GM23338 (cell line): ENCODE measurements around the gene BMS1. TPM values are rescaled to one million over a fixed set of nuclear protein-coding genes. Genes with fewer than 3 reads are reported as not detected.
"Not testable (repeated sequence)": the region's sequence is repeated elsewhere in the genome, so short reads cannot be mapped to it uniquely, and the experiment has no call there.

Experiments
- ATAC-seq: fragments of 200-7000 bp; cut with Tn5 transposase; 3 replicates; pipeline ENCODE4 v1.9.1; 2020
- DNase-seq: peaks from one replicate; pipeline ENCODE4 v3.0.0-alpha.2; 2015; ENCODE audit warnings: low spot score
- H2AFZ ChIP-seq: fragments of 200-600 bp; sonication (generic); 2 replicates; pipeline ENCODE4 v1.8.0; 2016; ENCODE audit warnings: antibody characterized with exemption, mild to moderate bottlenecking, moderate library complexity
- H3F3A ChIP-seq: fragments of 200-600 bp; sonication (generic); replicated peaks from 2 replicates; pipeline ENCODE4 v1.8.0; 2017; ENCODE audit warnings: antibody characterized with exemption, mixed run types, low read depth
- H3K27ac ChIP-seq: fragments of 200-600 bp; sonication (generic); 2 replicates; pipeline ENCODE4 v1.6.1; 2016; ENCODE audit warnings: low read depth
- H3K27me3 ChIP-seq: fragments of 200-600 bp; sonication (generic); 2 replicates; pipeline ENCODE4 v1.8.0; 2016; ENCODE audit warnings: mild to moderate bottlenecking, mixed run types, moderate library complexity; ENCODE audit not compliant: insufficient read depth
- H3K36me3 ChIP-seq: fragments of 200-600 bp; sonication (generic); 2 replicates; pipeline ENCODE4 v1.8.0; 2016; ENCODE audit warnings: mild to moderate bottlenecking; ENCODE audit not compliant: insufficient read depth
- H3K4me1 ChIP-seq: fragments of 200-600 bp; sonication (generic); 2 replicates; pipeline ENCODE4 v1.8.0; 2016; ENCODE audit warnings: mild to moderate bottlenecking, moderate library complexity; ENCODE audit not compliant: insufficient read depth
- H3K4me2 ChIP-seq: fragments of 200-600 bp; sonication (generic); 2 replicates; pipeline ENCODE4 v1.7.1; 2017; ENCODE audit warnings: mixed run types
- H3K4me3 ChIP-seq: fragments of 200-600 bp; sonication (generic); 2 replicates; pipeline ENCODE4 v1.6.1; 2016; ENCODE audit warnings: mixed run types
- H3K79me2 ChIP-seq: fragments of 200-600 bp; sonication (generic); replicated peaks from 2 replicates; pipeline ENCODE4 v1.8.0; 2017; ENCODE audit warnings: mild to moderate bottlenecking; ENCODE audit not compliant: insufficient read depth
- H3K9me2 ChIP-seq: fragments of 200-600 bp; sonication (generic); 2 replicates; pipeline ENCODE4 v1.8.0; 2017; ENCODE audit not compliant: insufficient read depth
- H4K20me1 ChIP-seq: fragments of 200-600 bp; sonication (generic); replicated peaks from 2 replicates; pipeline ENCODE4 v1.8.0; 2017; ENCODE audit warnings: mild to moderate bottlenecking; ENCODE audit not compliant: insufficient read depth
- H3K27ac Mint-ChIP-seq: 2 replicates; pipeline ENCODE4 v1.8.0; 2020; ENCODE audit warnings: inconsistent platforms, mild to moderate bottlenecking, moderate library complexity, mixed read lengths
- H3K27me3 Mint-ChIP-seq: 3 replicates; pipeline ENCODE4 v1.8.0; 2022; ENCODE audit warnings: low read depth, mild to moderate bottlenecking, moderate library complexity, mixed read lengths, inconsistent platforms; ENCODE audit not compliant: insufficient read depth, poor library complexity
- H3K36me3 Mint-ChIP-seq: 3 replicates; pipeline ENCODE4 v1.8.0; 2021; ENCODE audit warnings: low read depth, mild to moderate bottlenecking, inconsistent platforms, moderate library complexity, mixed read lengths
- H3K4me1 Mint-ChIP-seq: 3 replicates; pipeline ENCODE4 v1.8.0; 2020; ENCODE audit warnings: mild to moderate bottlenecking, inconsistent platforms, mixed read lengths
- H3K4me3 Mint-ChIP-seq: 3 replicates; pipeline ENCODE4 v1.8.0; 2021; ENCODE audit warnings: moderate library complexity, mild to moderate bottlenecking, inconsistent platforms, mixed read lengths
- H3K9me3 Mint-ChIP-seq: 3 replicates; pipeline ENCODE4 v1.8.0; 2020; ENCODE audit warnings: moderate library complexity, mild to moderate bottlenecking, inconsistent platforms, mixed read lengths
- CREB1 ChIP-seq: fragments of 250-450 bp; sonication (Bioruptor Pico); IDR thresholded peaks from 2 replicates; pipeline ENCODE4 v1.5.0; 2020; ENCODE audit warnings: low read depth, mild to moderate bottlenecking, moderate library complexity
- ETS1 ChIP-seq: IDR thresholded peaks from 2 replicates; pipeline ENCODE4 v1.6.1; 2016; ENCODE audit warnings: antibody characterized with exemption
- EZH2 ChIP-seq: fragments of 200-600 bp; sonication (generic); IDR thresholded peaks from one replicate; pipeline ENCODE4 v1.8.0; 2017; ENCODE audit warnings: antibody characterized with exemption, mild to moderate bottlenecking, low read depth; ENCODE audit not compliant: unreplicated experiment
- EZH2phosphoT487 ChIP-seq: fragments of 200-600 bp; sonication (generic); IDR thresholded peaks from one replicate; pipeline ENCODE4 v1.8.1; 2018; ENCODE audit warnings: antibody characterized with exemption; ENCODE audit not compliant: unreplicated experiment
- NANOG ChIP-seq: IDR thresholded peaks from 2 replicates; pipeline ENCODE4 v1.6.1; 2016; ENCODE audit warnings: antibody characterized with exemption, borderline replicate concordance
- POLR2AphosphoS5 ChIP-seq: IDR thresholded peaks from 2 replicates; pipeline ENCODE4 v1.6.1; 2016; ENCODE audit warnings: antibody characterized with exemption, low read depth
- STAT1 ChIP-seq: IDR thresholded peaks from one replicate; pipeline ENCODE4 v1.6.1; 2016; ENCODE audit warnings: antibody characterized with exemption; ENCODE audit not compliant: unreplicated experiment
- ZNF114 ChIP-seq: fragments of 250-450 bp; sonication (Bioruptor Pico); IDR thresholded peaks from 2 replicates; pipeline ENCODE4 v1.5.0; 2020; ENCODE audit warnings: mild to moderate bottlenecking, moderate library complexity
- ZNF331 ChIP-seq: fragments of 250-450 bp; sonication (Bioruptor Pico); IDR thresholded peaks from 2 replicates; pipeline ENCODE4 v1.5.0; 2020; ENCODE audit warnings: low read depth, mild to moderate bottlenecking, moderate library complexity
- polyA plus RNA-seq: library from polyadenylated mRNA; unstranded; fragments of >200 nt; fragmentation: Nextera tagmentation; extraction: Ambion mirVana; gene quantifications from 2 replicates; pipeline ENCODE4 v1.2.1, GENCODE V29; 2016
- total RNA-seq: library from RNA; depleted of rRNA; stranded (reverse); fragments of >200 nt; shearing (Covaris generic); gene quantifications from 2 replicates; pipeline ENCODE4 v1.2.3, GENCODE V29; 2014
- TF ChIP-seq, protein P1 (sequence below): IDR thresholded peaks from one replicate; pipeline ENCODE4 v1.6.1; 2018; ENCODE audit warnings: antibody characterized with exemption; ENCODE audit not compliant: unreplicated experiment
- TF ChIP-seq, protein P2 (sequence below), 2 experiments: fragments of 200-600 bp in 1 of 2; sonication (generic) in 1 of 2; conservative IDR thresholded peaks; 2 replicates each; pipeline versions ENCODE4 v1.5.1 to v1.6.1; 2016 to 2017; ENCODE audit warnings: antibody characterized with exemption in 2 of 2, low read depth in 2 of 2, mild to moderate bottlenecking in 2 of 2, moderate library complexity in 1 of 2

BMS1 gene
- total and polyA plus RNA-seq, 2 experiments from 2014 or later = 26.4 to 37.7 TPM

GRCh38 chr10:42738679-42739078, 43.9 kb upstream of the BMS1 start (continued):
- TF ChIP-seq, protein P1, sequence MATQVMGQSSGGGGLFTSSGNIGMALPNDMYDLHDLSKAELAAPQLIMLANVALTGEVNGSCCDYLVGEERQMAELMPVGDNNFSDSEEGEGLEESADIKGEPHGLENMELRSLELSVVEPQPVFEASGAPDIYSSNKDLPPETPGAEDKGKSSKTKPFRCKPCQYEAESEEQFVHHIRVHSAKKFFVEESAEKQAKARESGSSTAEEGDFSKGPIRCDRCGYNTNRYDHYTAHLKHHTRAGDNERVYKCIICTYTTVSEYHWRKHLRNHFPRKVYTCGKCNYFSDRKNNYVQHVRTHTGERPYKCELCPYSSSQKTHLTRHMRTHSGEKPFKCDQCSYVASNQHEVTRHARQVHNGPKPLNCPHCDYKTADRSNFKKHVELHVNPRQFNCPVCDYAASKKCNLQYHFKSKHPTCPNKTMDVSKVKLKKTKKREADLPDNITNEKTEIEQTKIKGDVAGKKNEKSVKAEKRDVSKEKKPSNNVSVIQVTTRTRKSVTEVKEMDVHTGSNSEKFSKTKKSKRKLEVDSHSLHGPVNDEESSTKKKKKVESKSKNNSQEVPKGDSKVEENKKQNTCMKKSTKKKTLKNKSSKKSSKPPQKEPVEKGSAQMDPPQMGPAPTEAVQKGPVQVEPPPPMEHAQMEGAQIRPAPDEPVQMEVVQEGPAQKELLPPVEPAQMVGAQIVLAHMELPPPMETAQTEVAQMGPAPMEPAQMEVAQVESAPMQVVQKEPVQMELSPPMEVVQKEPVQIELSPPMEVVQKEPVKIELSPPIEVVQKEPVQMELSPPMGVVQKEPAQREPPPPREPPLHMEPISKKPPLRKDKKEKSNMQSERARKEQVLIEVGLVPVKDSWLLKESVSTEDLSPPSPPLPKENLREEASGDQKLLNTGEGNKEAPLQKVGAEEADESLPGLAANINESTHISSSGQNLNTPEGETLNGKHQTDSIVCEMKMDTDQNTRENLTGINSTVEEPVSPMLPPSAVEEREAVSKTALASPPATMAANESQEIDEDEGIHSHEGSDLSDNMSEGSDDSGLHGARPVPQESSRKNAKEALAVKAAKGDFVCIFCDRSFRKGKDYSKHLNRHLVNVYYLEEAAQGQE = no peak
- TF ChIP-seq EZH2 = no peak
- no peak for TF ChIP-seq ZNF114
- TF ChIP-seq EZH2phosphoT487 = no peak
- TF ChIP-seq NANOG = no peak

DNA sequence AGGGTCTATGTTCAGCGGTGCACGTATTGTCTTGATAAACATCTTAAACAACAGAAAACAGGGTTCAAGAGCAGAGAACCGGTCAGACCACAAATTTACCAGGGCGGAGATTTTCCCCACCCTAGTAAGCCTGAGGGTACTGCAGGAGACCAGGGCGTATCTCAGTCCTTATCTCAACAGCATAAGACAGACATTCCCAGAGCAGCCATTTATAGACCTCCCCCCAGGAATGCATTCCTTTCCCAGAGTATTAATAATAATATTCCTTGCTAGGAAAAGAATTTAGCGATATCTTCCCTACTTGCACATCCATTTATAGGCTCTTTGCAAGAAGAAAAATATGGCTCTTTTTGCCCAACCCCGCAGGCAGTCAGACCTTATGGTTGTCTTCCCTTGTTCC, 41.1 kb upstream of the BMS1 start:
- not testable (repeated sequence) for H3K79me2 ChIP-seq, H3K27me3 ChIP-seq, H3K36me3 Mint-ChIP-seq, H3K4me3 ChIP-seq, H3K27ac ChIP-seq, H3K4me3 Mint-ChIP-seq, H3K27me3 Mint-ChIP-seq, H3K4me2 ChIP-seq, H3K27ac Mint-ChIP-seq, H3K9me2 ChIP-seq, H4K20me1 ChIP-seq, H3K4me1 ChIP-seq, ATAC-seq, DNase-seq, H2AFZ ChIP-seq, H3F3A ChIP-seq, H3K36me3 ChIP-seq, H3K4me1 Mint-ChIP-seq
- peaks cover 78% of the 10 kb centered on the region for H3K9me3 Mint-ChIP-seq

DNA sequence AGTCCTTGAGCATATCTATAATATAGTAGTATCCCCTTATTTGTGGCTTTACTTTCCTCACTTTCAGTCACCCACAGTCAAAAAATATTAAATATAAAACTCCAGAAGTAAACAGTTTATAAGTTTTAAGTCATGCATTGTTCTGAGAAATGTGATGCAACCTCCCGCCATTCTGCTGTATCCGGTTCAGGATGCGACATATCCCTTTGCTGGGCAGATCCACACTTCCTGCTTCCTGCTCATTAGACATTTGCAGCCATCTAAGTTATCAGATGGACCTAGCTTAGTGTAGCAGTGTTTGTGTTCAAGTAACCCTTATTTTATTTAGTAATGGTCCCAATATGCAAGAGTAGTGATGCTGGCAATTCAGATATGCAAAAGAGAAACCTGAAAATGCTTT, 38.9 kb upstream of the BMS1 start:
- Histone ChIP-seq H3K27me3 (no peaks in the 10 kb centered on the region), H4K20me1 (no peaks in the 10 kb centered on the region), H3K4me3 (no peak overlapping the region), H3K27ac (no peak overlapping the region), H3K36me3 (no peaks in the 10 kb centered on the region), H3K4me1 (no peaks in the 10 kb centered on the region), H3K79me2 (no peaks in the 10 kb centered on the region), H2AFZ (no peak overlapping the region), H3K4me2 (no peak overlapping the region), H3F3A (no peaks in the 10 kb centered on the region), H3K9me2 (no peaks in the 10 kb centered on the region)
- Mint-ChIP-seq H3K9me3 (peaks cover 69% of the 10 kb centered on the region), H3K27me3 (peaks cover 3% of the 10 kb centered on the region), H3K4me1 (no peaks in the 10 kb centered on the region), H3K27ac (no peak overlapping the region), H3K4me3 (no peak overlapping the region), H3K36me3 (peaks cover 5% of the 10 kb centered on the region)
- DNase-seq = no peak
- ATAC-seq = no peak
- TF ChIP-seq STAT1 = no peak
- no peak for TF ChIP-seq CREB1 (CRISPR knock-in tag)
- TF ChIP-seq ZNF114 = no peak
- no peak for TF ChIP-seq POLR2AphosphoS5
- TF ChIP-seq, protein P2, sequence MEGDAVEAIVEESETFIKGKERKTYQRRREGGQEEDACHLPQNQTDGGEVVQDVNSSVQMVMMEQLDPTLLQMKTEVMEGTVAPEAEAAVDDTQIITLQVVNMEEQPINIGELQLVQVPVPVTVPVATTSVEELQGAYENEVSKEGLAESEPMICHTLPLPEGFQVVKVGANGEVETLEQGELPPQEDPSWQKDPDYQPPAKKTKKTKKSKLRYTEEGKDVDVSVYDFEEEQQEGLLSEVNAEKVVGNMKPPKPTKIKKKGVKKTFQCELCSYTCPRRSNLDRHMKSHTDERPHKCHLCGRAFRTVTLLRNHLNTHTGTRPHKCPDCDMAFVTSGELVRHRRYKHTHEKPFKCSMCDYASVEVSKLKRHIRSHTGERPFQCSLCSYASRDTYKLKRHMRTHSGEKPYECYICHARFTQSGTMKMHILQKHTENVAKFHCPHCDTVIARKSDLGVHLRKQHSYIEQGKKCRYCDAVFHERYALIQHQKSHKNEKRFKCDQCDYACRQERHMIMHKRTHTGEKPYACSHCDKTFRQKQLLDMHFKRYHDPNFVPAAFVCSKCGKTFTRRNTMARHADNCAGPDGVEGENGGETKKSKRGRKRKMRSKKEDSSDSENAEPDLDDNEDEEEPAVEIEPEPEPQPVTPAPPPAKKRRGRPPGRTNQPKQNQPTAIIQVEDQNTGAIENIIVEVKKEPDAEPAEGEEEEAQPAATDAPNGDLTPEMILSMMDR (conservative IDR thresholded peaks at IDR 0.05; ENCODE audit: low read depth in 2 of 2) = no peak
- no peak for TF ChIP-seq ZNF331
- TF ChIP-seq, protein P1 = no peak
- TF ChIP-seq EZH2phosphoT487 = no peak
- TF ChIP-seq NANOG = no peak
- no peak for TF ChIP-seq EZH2
- TF ChIP-seq ETS1 = no peak
